GM10847 (cell line): ENCODE data around the gene NECAP2.

Experiments
- POLR2A ChIP-seq: IDR thresholded peaks from 2 replicates; pipeline ENCODE4 v1.6.1; 2011; ENCODE audit not compliant: insufficient read length; ENCODE audit errors: extremely low read depth

The NECAP2 gene

GRCh38 chr1:16440470-16441281, at the start of gene NECAP2:
NECAP2 (plus strand) TSS chr1:16440724; CDS start chr1:16440762, 38 bp downstream.
- TF ChIP-seq POLR2A = peak; percentile 95

GRCh38 chr1:16391411-16391810, 49.1 kb upstream of the NECAP2 start:
- no peak for TF ChIP-seq POLR2A

GRCh38 chr1:16392740-16393569, 47.6 kb upstream of the NECAP2 start:
- TF ChIP-seq POLR2A = no peak

- TF ChIP-seq POLR2A = no peak
Observed at GRCh38 chr1:16393570-16394521, 46.7 kb upstream of the NECAP2 start.

- no peak for TF ChIP-seq POLR2A
Observed at GRCh38 chr1:16394977-16395376, 45.5 kb upstream of the NECAP2 start.

- TF ChIP-seq POLR2A = no peak
Observed at GRCh38 chr1:16396591-16396990, 43.9 kb upstream of the NECAP2 start.

- no peak for TF ChIP-seq POLR2A
Observed at GRCh38 chr1:16397120-16397519, 43.4 kb upstream of the NECAP2 start.

- TF ChIP-seq POLR2A = no peak
Observed at GRCh38 chr1:16398371-16398953, 42.1 kb upstream of the NECAP2 start.

GRCh38 chr1:16402742-16403141, 37.8 kb upstream of the NECAP2 start:
- no peak for TF ChIP-seq POLR2A

GRCh38 chr1:16405441-16405840, 35.1 kb upstream of the NECAP2 start:
- no peak for TF ChIP-seq POLR2A

GRCh38 chr1:16406868-16407267, 33.7 kb upstream of the NECAP2 start:
- TF ChIP-seq POLR2A = no peak

- TF ChIP-seq POLR2A = no peak
Observed at GRCh38 chr1:16409536-16410152, 30.9 kb upstream of the NECAP2 start.

GRCh38 chr1:16410803-16411202, 29.7 kb upstream of the NECAP2 start:
- TF ChIP-seq POLR2A = no peak

GRCh38 chr1:16413191-16413590, 27.3 kb upstream of the NECAP2 start:
- no peak for TF ChIP-seq POLR2A
